ENCODE results near the gene PLEKHA1.

The PLEKHA1 gene

GRCh38 chr10:122475591-122476332, 101.3 kb downstream of the PLEKHA1 start:
- in situ Hi-C loops (cut with MboI; ENCODE audit: low sequenced_read_pairs) = no loop called here

- in situ Hi-C loops (cut with MboI; ENCODE audit: low sequenced_read_pairs) = no loop called here
Observed at GRCh38 chr10:122476333-122476695, 101.8 kb downstream of the PLEKHA1 start.

- in situ Hi-C loops (cut with MboI; ENCODE audit: low sequenced_read_pairs) = no loop called here
Observed at GRCh38 chr10:122477436-122477835, 102.9 kb downstream of the PLEKHA1 start.

- in situ Hi-C loops (cut with MboI; ENCODE audit: low sequenced_read_pairs) = no loop called here
Observed at GRCh38 chr10:122478971-122479370, 104.5 kb downstream of the PLEKHA1 start.

- in situ Hi-C loops (cut with MboI; ENCODE audit: low sequenced_read_pairs) = no loop called here
Observed at GRCh38 chr10:122480146-122480833, 105.8 kb downstream of the PLEKHA1 start.

- in situ Hi-C loops (cut with MboI; ENCODE audit: low sequenced_read_pairs) = no loop called here
Observed at GRCh38 chr10:122481296-122482056, 107.0 kb downstream of the PLEKHA1 start.

All from HL-60/S4 treated with retinoic acid at 250 ng/mL for 4 days and 3 days (cell line).